IPS-11a (cell line): ENCODE data around the gene RUNX2.
"Not testable (repeated sequence)": the region's sequence is repeated elsewhere in the genome, so short reads cannot be mapped to it uniquely, and the experiment has no call there.

ENCODE experiments used
- H3K4me3 ChIP-seq: one replicate; pipeline ENCODE4 v1.5.1; 2013; ENCODE audit warnings: low read depth, low read length, control low read depth

Gene RUNX2

DNA sequence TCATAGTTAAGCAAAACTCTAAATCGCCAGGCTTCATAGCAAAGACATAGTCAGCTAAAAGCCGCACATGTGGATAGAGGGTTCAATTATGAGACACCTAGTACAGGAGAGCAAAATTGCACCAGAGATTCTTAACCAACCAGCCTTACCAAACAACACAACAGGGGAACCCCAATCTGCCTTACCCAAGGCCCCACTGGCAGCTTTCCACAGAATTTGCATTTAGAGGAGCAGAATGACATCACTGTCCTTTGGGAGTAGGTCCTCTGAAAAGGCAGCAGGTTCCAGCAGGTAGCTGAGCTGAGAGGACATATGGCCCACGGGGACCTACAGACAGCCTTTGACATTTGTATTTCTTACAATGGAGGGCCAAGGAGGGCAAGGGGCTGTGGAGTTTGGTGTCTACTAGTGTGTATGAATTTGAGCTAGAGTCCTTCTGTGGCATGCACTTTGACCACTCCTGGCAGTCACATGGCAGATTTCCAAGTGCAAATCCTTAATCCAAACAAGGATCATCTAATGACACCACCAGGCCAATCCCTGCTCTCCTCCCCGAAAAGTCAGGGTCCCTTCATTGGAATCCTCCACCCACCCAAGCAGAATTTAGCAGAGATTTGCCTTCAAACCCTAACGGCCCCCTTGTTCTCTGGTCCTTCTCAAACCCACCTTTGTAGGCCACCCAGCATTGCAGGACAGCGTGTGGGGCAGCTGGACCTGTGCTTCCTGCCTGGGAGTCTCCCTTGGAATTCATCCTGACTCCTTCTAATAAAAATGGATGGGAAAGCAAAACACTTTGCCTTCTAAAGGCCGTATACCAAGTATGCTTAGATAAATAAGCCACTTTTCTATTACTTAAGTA is 220.8 kb downstream of the RUNX2 start:
- no peak overlapping the region for H3K4me3 ChIP-seq

DNA sequence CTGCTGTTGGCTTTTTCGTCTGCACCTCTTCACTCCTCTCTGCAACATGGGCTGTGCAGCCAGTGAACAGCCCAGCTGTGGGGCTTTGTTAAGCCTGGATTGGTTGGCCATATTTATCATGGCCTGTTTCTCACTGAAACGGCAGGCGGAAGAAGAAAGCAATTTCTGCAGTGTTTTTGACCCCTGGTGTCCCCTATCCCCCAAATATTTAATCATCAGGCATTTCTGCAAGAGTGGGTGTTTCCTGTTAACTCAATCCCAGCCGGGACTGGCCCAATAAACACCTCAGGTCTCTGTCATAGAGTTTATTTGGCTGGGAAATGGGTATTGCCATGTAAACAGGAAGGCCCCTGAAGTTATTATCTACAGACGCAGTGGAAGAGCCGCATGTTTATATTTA is 224.4 kb downstream of the RUNX2 start:
- no peak overlapping the region for H3K4me3 ChIP-seq

- H3K4me3 ChIP-seq: no peak overlapping the region
Observed at GRCh38 chr6:45553730-45554344, 225.7 kb downstream of the RUNX2 start.

DNA sequence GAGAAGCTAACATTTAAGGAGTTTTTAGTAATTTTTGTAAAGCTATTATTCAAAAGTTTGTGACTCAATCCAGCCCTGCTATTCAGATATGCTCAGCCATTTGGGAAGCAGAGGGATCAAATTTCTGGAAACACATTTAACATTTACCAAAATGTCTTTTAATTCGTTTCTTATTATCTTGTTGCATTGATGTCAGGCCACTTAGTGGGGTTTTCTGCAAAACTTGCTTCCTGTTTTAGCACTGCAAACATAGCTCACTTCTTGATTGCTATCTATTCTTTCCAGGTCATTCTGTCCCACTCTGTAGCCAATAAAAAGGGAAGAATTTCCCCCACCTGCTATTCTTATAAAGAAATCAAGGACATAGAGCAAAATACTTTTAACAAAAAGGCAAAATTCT is 226.5 kb downstream of the RUNX2 start:
- H3K4me3 ChIP-seq: no peak overlapping the region

DNA sequence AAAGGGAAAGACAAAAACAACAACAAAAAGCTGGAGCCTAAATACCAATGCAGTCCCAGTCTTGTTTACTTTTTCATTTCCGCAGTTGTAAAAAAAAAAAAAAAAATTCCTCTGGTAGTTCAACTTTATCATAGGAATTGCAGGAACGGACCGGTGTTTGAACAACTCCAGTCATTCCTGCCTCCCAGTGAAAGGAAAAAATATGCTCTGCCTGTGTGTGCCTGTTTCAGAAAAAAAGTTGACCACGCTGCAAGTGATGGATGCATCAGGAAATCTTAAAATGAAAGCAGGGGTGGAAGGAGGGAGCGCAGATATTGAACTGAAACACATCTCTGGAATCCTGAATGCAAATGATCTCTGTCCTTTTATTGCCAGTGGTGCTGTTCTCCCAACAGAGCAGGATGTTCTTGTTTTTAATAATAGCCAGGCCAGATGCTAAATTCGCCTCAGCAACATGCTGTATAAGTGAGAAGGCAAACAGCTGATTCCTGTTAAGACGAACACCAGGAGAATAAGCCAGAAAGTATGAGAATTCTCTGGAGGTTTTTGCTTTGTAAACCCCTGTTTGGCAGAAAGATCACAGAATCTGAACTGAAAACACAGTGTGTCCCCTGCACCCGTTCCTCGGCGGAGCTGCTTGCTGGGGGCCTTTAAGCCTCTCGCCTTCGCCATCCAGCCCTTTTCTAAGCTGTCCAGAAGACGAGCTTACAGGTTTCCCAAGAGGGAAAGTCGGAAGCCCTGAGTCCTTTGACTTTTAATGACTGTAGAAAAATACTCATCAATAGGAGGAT is 228.0 kb downstream of the RUNX2 start:
- H3K4me3 ChIP-seq: no peak overlapping the region

GRCh38 chr6:45556828-45557227 is 228.7 kb downstream of the RUNX2 start:
- H3K4me3 ChIP-seq: no peak overlapping the region

- H3K4me3 ChIP-seq: no peak overlapping the region
Observed at GRCh38 chr6:45557454-45557853, 229.3 kb downstream of the RUNX2 start.

- no peak overlapping the region for H3K4me3 ChIP-seq
Observed at GRCh38 chr6:45558858-45559257, 230.7 kb downstream of the RUNX2 start.

- not testable (repeated sequence) for H3K4me3 ChIP-seq
Observed at GRCh38 chr6:45560321-45560820, 232.2 kb downstream of the RUNX2 start.

DNA sequence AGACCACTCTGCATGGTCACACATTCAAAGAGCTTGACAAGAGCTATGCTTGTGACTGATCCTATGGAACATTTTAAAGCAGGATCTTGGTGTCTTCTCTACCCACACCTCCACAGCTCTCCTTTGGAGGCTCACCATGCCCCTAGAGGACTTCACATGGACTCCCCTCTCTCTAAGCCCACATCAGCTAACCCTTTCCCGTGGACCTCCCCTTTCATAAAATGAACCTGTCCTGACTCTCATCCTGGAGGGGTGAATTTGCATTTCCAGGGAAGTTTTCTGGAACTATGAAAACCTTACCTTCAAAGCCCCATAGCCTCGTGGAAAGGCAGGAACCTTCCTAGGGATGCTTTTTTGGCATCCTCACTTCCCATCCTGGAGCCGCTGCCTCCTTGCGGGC is 234.0 kb downstream of the RUNX2 start:
- no peak overlapping the region for H3K4me3 ChIP-seq

DNA sequence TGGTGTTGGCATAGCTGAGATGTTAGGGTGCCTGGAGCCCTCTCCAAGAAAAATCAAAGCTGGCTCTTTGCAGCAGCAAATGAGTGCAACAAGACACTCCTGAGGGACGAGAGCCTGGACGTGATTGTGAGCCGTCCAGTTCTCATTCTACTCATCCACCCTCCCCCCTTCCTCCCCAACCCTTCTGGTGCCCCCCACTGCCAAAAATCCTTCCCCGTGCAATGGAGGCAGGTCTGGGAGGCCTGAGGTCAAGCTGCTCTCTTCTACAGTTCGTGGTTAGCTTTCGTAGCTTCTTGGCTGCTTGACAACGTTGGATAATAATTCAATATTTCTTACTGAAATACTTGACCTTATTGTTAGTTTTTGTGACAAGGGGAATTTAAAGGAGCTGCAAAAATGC is 234.9 kb downstream of the RUNX2 start:
- no peak overlapping the region for H3K4me3 ChIP-seq

- H3K4me3 ChIP-seq: no peak overlapping the region
Observed at GRCh38 chr6:45563844-45564243, 235.7 kb downstream of the RUNX2 start.

GRCh38 chr6:45566882-45567281 is 238.8 kb downstream of the RUNX2 start:
- no peak overlapping the region for H3K4me3 ChIP-seq

- no peak overlapping the region for H3K4me3 ChIP-seq
Observed at GRCh38 chr6:45567879-45568278, 239.7 kb downstream of the RUNX2 start.

- no peak overlapping the region for H3K4me3 ChIP-seq
Observed at GRCh38 chr6:45568626-45569025, 240.5 kb downstream of the RUNX2 start.

- no peak overlapping the region for H3K4me3 ChIP-seq
Observed at GRCh38 chr6:45569210-45569945, 241.2 kb downstream of the RUNX2 start.

DNA sequence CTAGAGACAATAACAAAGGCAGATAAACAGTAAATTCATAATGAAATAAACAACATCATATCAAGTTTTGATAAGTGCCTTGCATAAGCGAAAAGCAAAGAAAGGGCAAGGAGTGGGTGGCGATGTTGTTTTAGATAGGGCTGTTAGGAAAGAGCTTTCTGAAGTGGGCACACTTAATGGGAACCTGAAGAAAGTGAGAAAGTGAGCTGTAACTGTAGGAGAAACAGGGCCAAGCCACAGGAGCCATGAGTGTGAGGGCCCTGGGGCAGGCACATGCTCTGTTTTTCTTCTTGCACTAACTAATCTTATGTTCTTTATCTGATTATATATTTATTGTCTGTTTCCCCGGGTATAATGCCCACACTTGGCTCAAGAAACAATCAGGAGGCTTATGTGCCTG is 243.0 kb downstream of the RUNX2 start:
- H3K4me3 ChIP-seq: no peak overlapping the region

DNA sequence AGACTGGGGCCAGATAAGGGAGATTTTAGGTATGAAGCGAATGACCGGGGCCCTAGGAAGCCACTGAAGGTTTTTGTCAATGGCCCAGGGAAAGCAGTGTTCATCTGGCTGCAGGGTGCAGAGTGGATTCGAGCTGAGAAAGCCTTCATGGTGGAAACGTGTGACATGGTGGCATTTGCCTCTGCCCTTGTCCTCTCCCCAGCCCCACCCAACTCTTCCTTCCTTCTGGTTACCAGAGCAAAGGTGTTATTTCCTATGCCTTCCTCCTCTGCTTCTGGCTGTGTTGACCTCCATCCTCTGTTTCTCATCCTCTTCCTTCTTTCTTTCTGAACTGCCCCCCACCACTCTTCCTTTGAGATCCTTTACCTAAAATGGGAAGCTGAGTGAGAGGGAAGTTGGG is 244.7 kb downstream of the RUNX2 start:
- H3K4me3 ChIP-seq: no peak overlapping the region

- no peak overlapping the region for H3K4me3 ChIP-seq
Observed at GRCh38 chr6:45574014-45574461, 245.9 kb downstream of the RUNX2 start.

DNA sequence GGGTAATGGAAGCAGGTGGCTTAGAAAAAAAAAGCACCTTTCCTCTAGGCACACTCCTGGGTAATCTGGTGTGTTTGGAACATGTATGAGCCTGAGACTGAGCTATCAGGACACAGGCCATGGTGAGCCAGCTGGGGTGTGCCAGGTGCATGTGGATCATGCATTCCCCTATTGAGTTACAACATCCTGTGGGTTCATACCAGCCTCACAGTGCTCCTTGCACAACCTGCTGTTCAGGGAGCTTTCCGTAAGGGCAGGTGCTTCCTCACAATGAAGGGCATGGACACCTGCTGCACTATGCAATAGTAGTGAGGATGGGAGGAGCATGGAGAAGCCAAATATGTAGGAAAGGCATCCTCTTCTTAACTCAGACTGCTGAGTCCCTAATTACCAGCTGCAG is 246.8 kb downstream of the RUNX2 start:
- H3K4me3 ChIP-seq: no peak overlapping the region
